ENCODE data around the gene BCHE.

The BCHE gene

DNA sequence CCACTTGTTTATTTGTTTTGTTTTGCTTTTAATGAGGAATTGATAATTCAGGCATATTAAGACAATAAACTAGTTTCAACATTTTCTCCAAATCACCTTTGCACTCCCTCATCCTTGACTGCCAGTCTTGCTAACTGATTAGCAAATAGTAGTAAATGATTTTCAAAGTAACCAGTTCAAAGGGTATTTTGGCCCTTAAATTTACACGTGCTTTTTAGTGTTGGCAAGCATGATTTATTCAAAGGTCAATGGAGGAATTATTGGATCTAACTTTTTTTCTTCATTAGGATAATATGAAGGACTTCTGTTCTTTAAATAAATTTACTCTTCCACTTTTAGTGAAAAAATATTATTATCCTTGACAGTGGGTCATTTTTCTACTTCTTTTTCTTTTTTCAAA, 53.8 kb downstream of the BCHE start:
- TF ChIP-seq, protein P1, sequence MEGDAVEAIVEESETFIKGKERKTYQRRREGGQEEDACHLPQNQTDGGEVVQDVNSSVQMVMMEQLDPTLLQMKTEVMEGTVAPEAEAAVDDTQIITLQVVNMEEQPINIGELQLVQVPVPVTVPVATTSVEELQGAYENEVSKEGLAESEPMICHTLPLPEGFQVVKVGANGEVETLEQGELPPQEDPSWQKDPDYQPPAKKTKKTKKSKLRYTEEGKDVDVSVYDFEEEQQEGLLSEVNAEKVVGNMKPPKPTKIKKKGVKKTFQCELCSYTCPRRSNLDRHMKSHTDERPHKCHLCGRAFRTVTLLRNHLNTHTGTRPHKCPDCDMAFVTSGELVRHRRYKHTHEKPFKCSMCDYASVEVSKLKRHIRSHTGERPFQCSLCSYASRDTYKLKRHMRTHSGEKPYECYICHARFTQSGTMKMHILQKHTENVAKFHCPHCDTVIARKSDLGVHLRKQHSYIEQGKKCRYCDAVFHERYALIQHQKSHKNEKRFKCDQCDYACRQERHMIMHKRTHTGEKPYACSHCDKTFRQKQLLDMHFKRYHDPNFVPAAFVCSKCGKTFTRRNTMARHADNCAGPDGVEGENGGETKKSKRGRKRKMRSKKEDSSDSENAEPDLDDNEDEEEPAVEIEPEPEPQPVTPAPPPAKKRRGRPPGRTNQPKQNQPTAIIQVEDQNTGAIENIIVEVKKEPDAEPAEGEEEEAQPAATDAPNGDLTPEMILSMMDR (IDR thresholded peaks at IDR 0.05; ENCODE audit: low read depth, low read length) = no peak
- no peak overlapping the region for H3K4me3 ChIP-seq (ENCODE audit: low read depth, low read length)

DNA sequence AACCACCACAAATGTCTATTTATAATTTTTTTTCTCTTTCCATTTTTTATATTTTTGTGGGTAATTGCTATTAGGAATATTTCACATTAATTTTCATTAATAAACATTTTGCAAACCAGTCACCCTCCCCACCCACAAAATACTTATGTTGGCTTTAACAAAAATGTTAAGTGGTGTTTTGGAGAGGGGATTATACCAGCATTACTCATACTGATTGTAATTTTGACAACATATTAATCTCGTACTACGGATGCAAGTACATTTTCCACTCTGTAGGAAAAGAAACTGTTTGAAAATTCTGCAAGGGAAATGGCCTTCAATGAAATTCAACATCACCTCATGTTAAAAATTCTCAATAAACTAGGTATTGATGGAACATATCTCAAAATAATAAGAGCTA, 58.3 kb downstream of the BCHE start:
- TF ChIP-seq, protein P1 (IDR thresholded peaks at IDR 0.05; ENCODE audit: low read depth, low read length) = no peak
- H3K4me3 ChIP-seq (ENCODE audit: low read depth, low read length) = no peak overlapping the region

DNA sequence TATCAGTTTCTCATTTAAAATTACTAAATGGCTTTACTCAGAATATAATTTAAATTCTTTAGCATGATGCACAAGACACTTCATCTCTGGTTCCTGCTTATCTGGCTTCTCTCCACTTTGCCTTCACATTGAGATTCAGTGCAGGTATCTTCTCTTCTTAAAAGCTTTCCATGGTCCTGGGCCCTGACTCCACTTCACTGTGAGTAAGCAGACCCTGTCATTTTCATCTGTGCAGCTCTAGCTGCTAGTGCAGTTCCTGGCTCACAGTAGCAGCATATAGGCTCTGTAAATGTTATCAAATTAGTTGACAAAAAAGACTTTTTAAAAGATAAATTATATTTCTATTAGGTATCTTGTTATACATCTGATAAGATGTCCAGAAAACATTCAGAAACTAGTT, 58.8 kb downstream of the BCHE start:
- TF ChIP-seq, protein P1 (IDR thresholded peaks at IDR 0.05; ENCODE audit: low read depth, low read length) = no peak
- no peak overlapping the region for H3K4me3 ChIP-seq (ENCODE audit: low read depth, low read length)

DNA sequence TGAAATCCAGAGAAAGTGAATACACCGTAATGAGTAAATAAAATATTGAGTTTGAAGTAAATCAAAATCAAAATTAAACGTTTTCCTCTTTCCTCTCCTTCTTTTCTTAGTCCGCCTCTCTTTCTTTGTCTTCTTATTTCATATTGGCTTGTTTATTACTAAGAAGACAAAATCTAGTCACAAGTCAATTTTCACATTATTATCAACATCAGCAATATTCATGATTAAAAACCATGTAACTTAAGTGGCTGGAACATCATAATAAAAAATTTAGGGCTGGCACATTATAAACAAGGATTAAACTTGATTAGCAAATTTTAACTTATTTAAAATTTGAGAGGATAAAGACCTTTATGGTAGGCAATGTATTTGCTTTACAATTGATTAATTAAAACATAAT, 61.4 kb downstream of the BCHE start:
- H3K4me3 ChIP-seq (ENCODE audit: low read depth, low read length) = no peak overlapping the region
- TF ChIP-seq, protein P1 (IDR thresholded peaks at IDR 0.05; ENCODE audit: low read depth, low read length) = no peak

DNA sequence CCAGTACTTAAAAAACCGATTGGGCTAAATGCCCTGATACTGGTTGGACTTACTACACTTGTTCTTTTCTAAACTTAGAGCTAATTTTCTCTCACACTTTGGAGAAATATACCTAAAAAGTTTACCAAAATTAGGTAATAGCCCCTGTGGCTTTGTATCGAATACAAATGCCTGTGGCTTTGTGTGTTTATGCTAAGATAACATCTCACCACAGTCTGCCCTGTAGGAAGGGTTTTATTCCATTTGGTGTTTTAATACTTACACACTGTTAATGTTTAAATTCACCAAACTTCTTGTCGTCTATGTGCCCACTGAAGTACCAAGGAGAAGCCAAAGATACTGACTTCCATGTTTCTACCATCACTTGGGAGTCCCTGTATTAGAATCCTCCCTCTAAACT, 66.4 kb downstream of the BCHE start:
- no peak overlapping the region for H3K4me3 ChIP-seq (ENCODE audit: low read depth, low read length)

DNA sequence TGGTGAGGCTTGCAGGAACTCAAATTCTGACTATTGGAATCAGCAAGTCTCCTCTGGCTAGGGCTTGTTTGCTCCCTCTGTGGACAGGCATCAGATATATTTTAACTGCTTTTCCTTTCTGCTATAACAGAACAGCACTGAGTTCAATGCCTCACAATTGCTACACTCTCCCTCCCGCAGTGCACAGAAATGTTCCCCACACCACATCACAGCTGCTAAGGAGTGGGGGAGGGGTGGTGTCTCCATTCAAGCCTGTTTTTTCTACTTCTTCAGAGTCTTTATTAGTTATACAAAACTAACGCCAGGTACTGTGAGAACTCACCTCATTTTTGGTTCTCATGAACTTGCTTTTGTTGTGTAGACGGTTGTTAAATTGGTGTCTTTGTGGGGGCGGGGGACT, 68.5 kb downstream of the BCHE start:
- no peak overlapping the region for H3K4me3 ChIP-seq (ENCODE audit: low read depth, low read length)
- TF ChIP-seq, protein P1 (IDR thresholded peaks at IDR 0.05; ENCODE audit: low read depth, low read length) = no peak

More for the DNA sequence above, 66.4 kb downstream of the BCHE start:
- TF ChIP-seq, protein P1 (IDR thresholded peaks at IDR 0.05; ENCODE audit: low read depth, low read length) = no peak

DNA sequence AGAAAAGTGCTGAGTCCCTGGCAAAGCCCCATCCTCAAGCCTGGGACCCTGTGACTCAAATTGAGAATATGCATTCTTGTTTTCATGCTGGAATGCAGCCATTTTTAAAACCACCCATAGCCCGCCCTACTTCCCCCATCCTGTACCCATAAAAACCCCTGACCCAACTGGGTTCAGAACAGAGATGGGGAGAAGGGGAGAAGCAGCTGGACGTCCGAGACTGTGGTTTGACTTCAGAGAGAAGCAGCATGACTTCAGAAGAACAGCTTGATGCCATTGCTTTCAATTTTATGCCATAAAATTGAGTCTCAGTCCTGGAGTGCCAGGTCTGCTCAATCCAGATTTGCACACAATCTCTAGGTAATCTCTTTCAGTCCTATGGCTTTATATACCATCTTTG, 78.2 kb downstream of the BCHE start:
- TF ChIP-seq, protein P1 (IDR thresholded peaks at IDR 0.05; ENCODE audit: low read depth, low read length) = no peak
- H3K4me3 ChIP-seq (ENCODE audit: low read depth, low read length) = no peak overlapping the region
